ENCODE results near the gene ARAF. TPM values are rescaled to one million over a fixed set of nuclear protein-coding genes. Genes with fewer than 3 reads are reported as not detected.
"Not testable (repeated sequence)": the region's sequence is repeated elsewhere in the genome, so short reads cannot be mapped to it uniquely, and the experiment has no call there.

The ARAF gene
- total RNA-seq, 2 experiments from 2014 or later: 76.9 to 82.0 TPM

GRCh38 chrX:47597222-47597621 lies 36.2 kb downstream of the ARAF start:
- DNase-seq: no peak
- Mint-ChIP-seq H3K36me3 (ENCODE audit: low read depth) (peaks cover 16% of the 10 kb centered on the region), H3K4me1 (peaks cover 13% of the 10 kb centered on the region), H3K27ac (no peak overlapping the region), H3K4me3 (no peak overlapping the region), H3K9me3 (peaks cover 18% of the 10 kb centered on the region), H3K27me3 (peaks cover 7% of the 10 kb centered on the region)
- POLR2A ChIA-PET: no interaction called here
- CTCF ChIA-PET: no interaction called here

DNA sequence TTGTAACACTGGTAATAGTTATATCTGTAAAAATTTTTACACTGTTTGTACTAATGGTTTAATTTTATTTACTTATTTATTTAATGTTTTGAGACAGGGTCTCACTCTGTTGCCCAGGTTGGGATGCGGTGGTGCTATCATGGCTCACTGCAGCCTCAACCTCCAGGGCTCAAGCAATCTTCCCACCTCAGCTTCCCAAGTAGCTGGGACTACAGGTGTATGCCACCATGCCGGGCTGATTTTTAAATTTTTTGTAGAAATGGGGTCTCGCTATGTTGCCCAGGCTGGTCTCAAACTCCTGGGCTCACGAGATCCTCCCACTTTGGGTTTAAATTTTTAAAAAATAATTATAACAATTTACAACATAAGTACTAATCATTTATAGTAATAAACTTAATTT lies 42.1 kb downstream of the ARAF start:
- POLR2A ChIA-PET; CTCF ChIA-PET; H3K27me3 Mint-ChIP-seq; DNase-seq; H3K4me3 Mint-ChIP-seq; H3K27ac Mint-ChIP-seq; H3K36me3 Mint-ChIP-seq (ENCODE audit: low read depth); H3K4me1 Mint-ChIP-seq; H3K9me3 Mint-ChIP-seq: not testable (repeated sequence)

GRCh38 chrX:47605024-47605423 lies 44.0 kb downstream of the ARAF start:
- Mint-ChIP-seq H3K9me3 (no peaks in the 10 kb centered on the region), H3K4me1 (peaks cover 6% of the 10 kb centered on the region), H3K4me3 (no peak overlapping the region), H3K27ac (no peak overlapping the region), H3K36me3 (ENCODE audit: low read depth) (no peaks in the 10 kb centered on the region), H3K27me3 (peaks cover 4% of the 10 kb centered on the region)
- no peak for DNase-seq
- POLR2A ChIA-PET: no interaction called here
- CTCF ChIA-PET: no interaction called here

- DNase-seq: no peak
- H3K27me3 Mint-ChIP-seq: no peaks in the 10 kb centered on the region
- ChIA-PET POLR2A (no interaction called here), CTCF (no interaction called here)
- H3K27ac Mint-ChIP-seq: no peak overlapping the region
- peaks cover 6% of the 10 kb centered on the region for H3K4me1 Mint-ChIP-seq
- no peak overlapping the region for H3K4me3 Mint-ChIP-seq
- H3K36me3 Mint-ChIP-seq (ENCODE audit: low read depth): no peaks in the 10 kb centered on the region
- H3K9me3 Mint-ChIP-seq: no peaks in the 10 kb centered on the region
Measured at GRCh38 chrX:47607091-47607490, 46.1 kb downstream of the ARAF start.

GRCh38 chrX:47608130-47608810 lies 47.3 kb downstream of the ARAF start:
- Mint-ChIP-seq H3K4me3 (no peak overlapping the region), H3K27me3 (no peaks in the 10 kb centered on the region), H3K9me3 (no peaks in the 10 kb centered on the region), H3K4me1 (peaks cover 6% of the 10 kb centered on the region), H3K36me3 (ENCODE audit: low read depth) (no peaks in the 10 kb centered on the region), H3K27ac (no peak overlapping the region)
- CTCF ChIA-PET: no interaction called here
- POLR2A ChIA-PET: no interaction called here
- DNase-seq: no peak

DNA sequence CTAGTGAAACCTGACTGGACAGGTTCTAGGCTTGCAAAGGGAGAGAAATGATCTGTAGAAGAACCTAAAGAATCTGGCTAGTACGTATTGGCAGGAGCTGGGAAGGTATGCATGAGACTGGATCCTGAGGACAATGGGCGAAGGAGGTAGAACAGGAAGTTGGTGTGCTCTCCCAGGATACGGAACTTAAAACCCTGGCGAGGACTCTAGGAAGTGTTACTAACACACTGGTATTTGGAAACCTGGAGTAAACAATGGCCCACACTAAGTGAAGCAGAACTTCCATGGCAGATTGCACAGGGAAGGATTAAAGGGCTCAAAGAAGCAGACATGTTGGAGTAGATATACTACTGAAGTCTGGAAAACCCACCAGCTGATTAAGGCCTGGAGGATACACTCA lies 49.5 kb downstream of the ARAF start:
- CTCF ChIA-PET: interaction anchor here (0.7 kb wide), 1 partner anchor 30 kb away, joined by 3 read pairs; no protein-coding TSS in a partner anchor
- no peak for DNase-seq
- H3K4me1 Mint-ChIP-seq: peaks cover 6% of the 10 kb centered on the region
- no peaks in the 10 kb centered on the region for H3K36me3 Mint-ChIP-seq (ENCODE audit: low read depth)
- H3K4me3 Mint-ChIP-seq: no peak overlapping the region
- no peak overlapping the region for H3K27ac Mint-ChIP-seq
- H3K27me3 Mint-ChIP-seq: no peaks in the 10 kb centered on the region
- H3K9me3 Mint-ChIP-seq: no peaks in the 10 kb centered on the region
- POLR2A ChIA-PET: no interaction called here

- Mint-ChIP-seq H3K27me3 (peaks cover 2% of the 10 kb centered on the region), H3K36me3 (ENCODE audit: low read depth) (no peaks in the 10 kb centered on the region), H3K27ac (no peak overlapping the region), H3K4me3 (no peak overlapping the region), H3K4me1 (peaks cover 6% of the 10 kb centered on the region), H3K9me3 (no peaks in the 10 kb centered on the region)
- POLR2A ChIA-PET: no interaction called here
- CTCF ChIA-PET: interaction anchor here (1.5 kb wide), 1 partner anchor 15 kb away, joined by 4 read pairs; no protein-coding TSS in a partner anchor
- no peak for DNase-seq
Measured at GRCh38 chrX:47611489-47611888, 50.5 kb downstream of the ARAF start.

DNA sequence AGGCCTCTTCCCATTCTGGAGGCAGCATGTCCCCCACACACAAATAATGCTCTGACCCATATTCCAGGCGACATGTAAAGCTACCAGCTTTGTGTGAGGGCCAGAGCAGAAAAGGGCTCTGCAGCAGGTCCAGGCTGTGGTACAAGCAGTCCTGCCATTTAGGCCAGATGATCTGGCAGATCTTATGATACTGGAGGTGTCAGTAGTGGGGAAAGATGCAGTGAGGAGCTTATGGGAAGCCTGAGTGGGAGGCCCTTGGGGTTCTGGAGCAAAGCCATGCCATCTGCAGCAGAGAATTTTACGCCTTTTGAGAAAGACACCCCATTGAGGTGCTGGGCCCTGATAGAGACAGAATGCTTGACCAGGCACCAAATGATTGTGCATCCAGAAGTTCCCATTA lies 50.9 kb downstream of the ARAF start:
- Mint-ChIP-seq H3K4me1 (peaks cover 6% of the 10 kb centered on the region), H3K36me3 (ENCODE audit: low read depth) (no peaks in the 10 kb centered on the region), H3K27ac (no peak overlapping the region), H3K27me3 (peaks cover 6% of the 10 kb centered on the region), H3K4me3 (no peak overlapping the region), H3K9me3 (no peaks in the 10 kb centered on the region)
- POLR2A ChIA-PET: no interaction called here
- CTCF ChIA-PET: interaction anchor here (0.6 to 1.9 kb wide), 3 partner anchors 15 to 854 kb away, joined by 3 to 4 read pairs (median 4); no protein-coding TSS in a partner anchor
- DNase-seq: no peak

DNA sequence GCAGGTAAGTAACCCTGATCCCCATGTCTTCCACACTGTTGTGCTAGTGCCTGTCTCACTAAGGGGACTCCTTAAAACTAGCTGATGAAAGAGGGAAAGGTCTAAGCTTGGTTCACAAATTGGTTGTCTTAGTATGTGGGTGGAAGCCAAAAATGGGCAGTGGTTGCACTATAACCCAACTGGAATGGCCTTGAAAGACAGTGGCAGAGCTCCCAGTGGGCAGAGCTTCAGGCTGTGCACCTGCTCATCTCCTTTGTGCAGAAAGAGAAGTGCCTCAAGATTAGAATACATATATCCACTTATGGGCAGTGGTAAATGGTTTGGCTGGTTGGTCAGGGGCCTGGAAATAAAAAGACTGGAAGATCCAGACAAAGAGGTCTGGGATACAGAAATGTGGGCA lies 51.4 kb downstream of the ARAF start:
- DNase-seq: no peak
- no peaks in the 10 kb centered on the region for H3K9me3 Mint-ChIP-seq
- H3K27me3 Mint-ChIP-seq: peaks cover 9% of the 10 kb centered on the region
- no peak overlapping the region for H3K4me3 Mint-ChIP-seq
- CTCF ChIA-PET: interaction anchor here (0.6 to 1.9 kb wide), 3 partner anchors 16 to 854 kb away, joined by 3 to 4 read pairs (median 4); no protein-coding TSS in a partner anchor
- no peaks in the 10 kb centered on the region for H3K36me3 Mint-ChIP-seq (ENCODE audit: low read depth)
- peaks cover 6% of the 10 kb centered on the region for H3K4me1 Mint-ChIP-seq
- H3K27ac Mint-ChIP-seq: no peak overlapping the region
- POLR2A ChIA-PET: no interaction called here

DNA sequence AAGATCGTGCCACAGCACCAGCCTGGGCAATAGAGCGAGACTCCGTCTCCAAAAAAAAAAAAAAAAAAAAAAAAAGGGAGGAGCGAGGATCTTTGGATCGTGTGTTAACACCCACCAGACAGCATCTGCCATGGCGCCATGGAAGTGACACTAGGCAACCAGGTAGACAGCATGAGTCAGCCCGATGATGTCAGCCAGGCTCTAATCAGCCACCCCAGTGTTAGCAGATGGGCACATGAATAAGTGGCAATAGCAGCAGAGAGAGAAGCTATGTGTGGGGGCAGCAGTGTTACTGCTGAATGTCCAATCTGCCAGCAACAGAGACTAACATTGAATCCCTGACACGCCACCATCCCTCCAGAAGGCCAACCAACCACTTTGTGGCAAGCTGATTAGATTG lies 52.1 kb downstream of the ARAF start:
- ChIA-PET CTCF (interaction anchor here (1.9 kb wide), 1 partner anchor 16 kb away, joined by 4 read pairs; no protein-coding TSS in a partner anchor), POLR2A (no interaction called here)
- Mint-ChIP-seq H3K36me3 (ENCODE audit: low read depth) (no peaks in the 10 kb centered on the region), H3K9me3 (no peaks in the 10 kb centered on the region), H3K27ac (no peak overlapping the region), H3K4me1 (peaks cover 4% of the 10 kb centered on the region), H3K27me3 (peaks cover 16% of the 10 kb centered on the region), H3K4me3 (no peak overlapping the region)
- no peak for DNase-seq

GRCh38 chrX:47614618-47615017 lies 53.6 kb downstream of the ARAF start:
- no peak overlapping the region for H3K4me3 Mint-ChIP-seq
- H3K36me3 Mint-ChIP-seq (ENCODE audit: low read depth): no peaks in the 10 kb centered on the region
- ChIA-PET POLR2A (no interaction called here), CTCF (interaction anchor here (1.6 kb wide), 1 partner anchor 9 kb away, joined by 4 read pairs; no protein-coding TSS in a partner anchor)
- H3K4me1 Mint-ChIP-seq: peaks cover 6% of the 10 kb centered on the region
- H3K27ac Mint-ChIP-seq: no peak overlapping the region
- no peaks in the 10 kb centered on the region for H3K9me3 Mint-ChIP-seq
- peaks cover 25% of the 10 kb centered on the region for H3K27me3 Mint-ChIP-seq
- DNase-seq: no peak

- H3K27me3 Mint-ChIP-seq: peaks cover 35% of the 10 kb centered on the region
- H3K4me1 Mint-ChIP-seq: peaks cover 17% of the 10 kb centered on the region
- peak overlapping the region; percentile 59 for H3K4me3 Mint-ChIP-seq
- no peak for DNase-seq
- ChIA-PET CTCF (no interaction called here), POLR2A (no interaction called here)
- H3K9me3 Mint-ChIP-seq: no peaks in the 10 kb centered on the region
- no peaks in the 10 kb centered on the region for H3K36me3 Mint-ChIP-seq (ENCODE audit: low read depth)
- no peak overlapping the region for H3K27ac Mint-ChIP-seq
Measured at GRCh38 chrX:47618923-47619485, 58.0 kb downstream of the ARAF start.

GRCh38 chrX:47619486-47620302 lies 58.7 kb downstream of the ARAF start, which contains the start of gene SYN1:
SYN1 (minus strand) TSS chrX:47619857; CDS start chrX:47619728, 129 bp downstream.
- ChIA-PET POLR2A (no interaction called here), CTCF (no interaction called here)
- Mint-ChIP-seq H3K36me3 (ENCODE audit: low read depth) (no peaks in the 10 kb centered on the region), H3K27me3 (peaks cover 35% of the 10 kb centered on the region), H3K4me3 (peak within 1 kb of the TSS; percentile 59), H3K9me3 (no peaks in the 10 kb centered on the region), H3K4me1 (peaks cover 20% of the 10 kb centered on the region), H3K27ac (no peak within 1 kb of the TSS)
- peak; percentile 75 for DNase-seq

Measured in activated CD4-positive, alpha-beta T cell treated with anti-CD3 and anti-CD28 coated beads, Interleukin-2, amount 10 ng/mL, durations not matched to agents 7 days and 5 days (primary cell).